ENCODE data around the gene SLC37A1. TPM values are rescaled to one million over a fixed set of nuclear protein-coding genes. Genes with fewer than 3 reads are reported as not detected.

Gene SLC37A1
- total RNA-seq, 1 donor from 2014 or later: 4.8 TPM

DNA sequence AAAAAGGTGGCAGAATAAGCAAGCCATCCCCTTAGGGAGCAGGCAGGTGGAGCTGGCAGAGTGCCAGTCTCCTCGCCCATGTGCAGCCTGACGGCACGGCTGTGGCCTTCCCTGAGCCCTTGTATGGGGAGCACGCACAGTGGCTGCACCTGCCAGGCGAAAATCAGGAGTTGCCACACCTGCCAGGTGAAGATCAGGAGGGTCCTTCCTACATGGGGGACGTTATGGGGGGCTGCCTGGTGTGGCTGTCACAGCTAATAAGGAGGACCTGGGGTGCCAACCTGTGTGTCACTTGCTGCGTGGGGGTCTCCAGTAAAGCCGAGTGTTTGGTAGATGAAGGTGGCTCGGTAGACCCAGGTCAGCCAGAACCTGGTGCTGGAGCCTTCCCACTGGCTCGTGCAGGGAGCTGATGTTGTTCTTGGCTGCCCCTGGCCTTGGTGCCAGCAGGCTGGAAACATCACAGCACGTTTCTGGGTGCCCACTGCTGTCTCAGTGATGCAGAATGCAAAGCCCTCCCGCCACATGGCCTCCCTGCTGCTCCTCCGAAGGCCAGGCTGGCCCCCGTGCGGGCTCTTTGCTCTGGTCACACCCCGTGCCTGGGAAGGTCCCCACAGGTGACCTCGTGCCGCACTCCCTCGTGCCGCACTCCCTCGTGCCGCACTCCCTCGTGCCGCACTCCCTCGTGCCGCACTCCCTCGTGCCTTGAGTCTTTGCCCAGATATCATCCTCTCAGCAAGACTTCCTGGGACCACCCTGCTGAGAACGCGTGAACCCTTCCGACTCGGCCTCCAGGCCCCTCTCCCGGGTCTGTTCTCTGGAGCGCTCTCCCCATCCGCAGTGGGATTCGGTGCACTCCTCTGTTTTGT is 55.4 kb downstream of the SLC37A1 start:
- H3K27ac Mint-ChIP-seq (ENCODE audit: unreplicated experiment): no peak overlapping the region
- no peaks in the 10 kb centered on the region for H3K4me1 Mint-ChIP-seq (ENCODE audit: low read depth)
- no peak overlapping the region for H3K4me3 Mint-ChIP-seq (ENCODE audit: unreplicated experiment)
- DNase-seq (ENCODE audit: low spot score): no peak
- no peak for TF ChIP-seq CTCF (IDR thresholded peaks at IDR 0.05)
- H3K36me3 Mint-ChIP-seq (ENCODE audit: low read depth): peaks cover 2% of the 10 kb centered on the region
- H3K27me3 Mint-ChIP-seq (ENCODE audit: low read depth): no peaks in the 10 kb centered on the region
- no peaks in the 10 kb centered on the region for H3K9me3 Mint-ChIP-seq (ENCODE audit: low read depth)

- no peaks in the 10 kb centered on the region for H3K27me3 Mint-ChIP-seq (ENCODE audit: low read depth)
- TF ChIP-seq CTCF (IDR thresholded peaks at IDR 0.05): no peak
- no peaks in the 10 kb centered on the region for H3K4me1 Mint-ChIP-seq (ENCODE audit: low read depth)
- H3K36me3 Mint-ChIP-seq (ENCODE audit: low read depth): peaks cover 2% of the 10 kb centered on the region
- H3K27ac Mint-ChIP-seq (ENCODE audit: unreplicated experiment): no peak overlapping the region
- no peak for DNase-seq (ENCODE audit: low spot score)
- H3K9me3 Mint-ChIP-seq (ENCODE audit: low read depth): no peaks in the 10 kb centered on the region
- H3K4me3 Mint-ChIP-seq (ENCODE audit: unreplicated experiment): no peak overlapping the region
These were observed 56.2 kb downstream of the SLC37A1 start for GRCh38 chr21:42569732-42570301.

GRCh38 chr21:42570362-42570761 is 56.7 kb downstream of the SLC37A1 start:
- no peak for TF ChIP-seq CTCF (IDR thresholded peaks at IDR 0.05)
- H3K36me3 Mint-ChIP-seq (ENCODE audit: low read depth): peaks cover 2% of the 10 kb centered on the region
- DNase-seq (ENCODE audit: low spot score): no peak
- no peak overlapping the region for H3K27ac Mint-ChIP-seq (ENCODE audit: unreplicated experiment)
- H3K4me3 Mint-ChIP-seq (ENCODE audit: unreplicated experiment): no peak overlapping the region
- no peaks in the 10 kb centered on the region for H3K9me3 Mint-ChIP-seq (ENCODE audit: low read depth)
- H3K27me3 Mint-ChIP-seq (ENCODE audit: low read depth): no peaks in the 10 kb centered on the region
- H3K4me1 Mint-ChIP-seq (ENCODE audit: low read depth): no peaks in the 10 kb centered on the region

DNA sequence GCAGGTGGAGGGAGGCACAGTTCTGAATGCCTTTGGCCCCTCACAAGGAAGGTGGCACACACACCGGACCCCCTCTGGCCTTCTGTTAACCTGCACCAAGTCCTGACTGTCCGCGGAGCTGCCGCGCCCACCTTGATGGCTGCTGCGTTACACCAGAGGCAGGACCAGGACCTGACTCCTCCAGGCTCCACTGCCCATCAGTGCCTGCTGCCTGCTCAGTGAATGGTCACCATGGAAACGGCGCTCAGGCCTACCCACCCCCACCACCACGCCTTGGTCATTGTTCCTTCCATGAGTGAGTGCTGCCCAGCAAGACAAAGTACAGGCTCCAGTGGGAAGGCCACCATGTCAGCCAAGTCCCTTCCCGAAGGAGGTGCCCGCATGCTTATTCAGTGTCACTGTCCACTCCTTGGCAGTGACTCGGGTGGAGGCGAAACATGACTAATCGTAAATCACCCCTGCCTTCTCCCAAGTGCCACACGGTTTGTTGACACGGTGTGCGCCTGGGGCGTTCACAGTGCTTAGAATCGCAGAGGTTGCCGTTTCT is 57.3 kb downstream of the SLC37A1 start:
- Mint-ChIP-seq H3K9me3 (ENCODE audit: low read depth) (peaks cover 3% of the 10 kb centered on the region), H3K36me3 (ENCODE audit: low read depth) (peaks cover 5% of the 10 kb centered on the region), H3K4me1 (ENCODE audit: low read depth) (no peaks in the 10 kb centered on the region), H3K27ac (ENCODE audit: unreplicated experiment) (no peak overlapping the region), H3K4me3 (ENCODE audit: unreplicated experiment) (no peak overlapping the region), H3K27me3 (ENCODE audit: low read depth) (no peaks in the 10 kb centered on the region)
- DNase-seq (ENCODE audit: low spot score): no peak
- no peak for TF ChIP-seq CTCF (IDR thresholded peaks at IDR 0.05)

GRCh38 chr21:42571391-42572150 is 57.9 kb downstream of the SLC37A1 start:
- TF ChIP-seq CTCF (IDR thresholded peaks at IDR 0.05): no peak
- peak; percentile 60 for DNase-seq (ENCODE audit: low spot score)
- H3K9me3 Mint-ChIP-seq (ENCODE audit: low read depth): peaks cover 8% of the 10 kb centered on the region
- H3K36me3 Mint-ChIP-seq (ENCODE audit: low read depth): peaks cover 9% of the 10 kb centered on the region
- H3K27me3 Mint-ChIP-seq (ENCODE audit: low read depth): no peaks in the 10 kb centered on the region
- H3K4me1 Mint-ChIP-seq (ENCODE audit: low read depth): no peaks in the 10 kb centered on the region
- H3K27ac Mint-ChIP-seq (ENCODE audit: unreplicated experiment): no peak overlapping the region
- no peak overlapping the region for H3K4me3 Mint-ChIP-seq (ENCODE audit: unreplicated experiment)

All from chondrocyte (in vitro differentiated cells).